SJCRH30 (cell line): Measurements from ENCODE around the gene TLR9. TPM values are rescaled to one million over a fixed set of nuclear protein-coding genes. Genes with fewer than 3 reads are reported as not detected.

ENCODE experiments used
- DNase-seq, 2 experiments: peaks; one replicate each; pipeline ENCODE4 v3.0.0-alpha.2; 2015 to 2020
- H3K27ac ChIP-seq: fragments of 250-450 bp; sonication (Bioruptor Pico); 2 replicates; pipeline ENCODE4 v1.5.1; 2020; ENCODE audit warnings: mild to moderate bottlenecking, moderate library complexity
- H3K27me3 ChIP-seq: fragments of 250-450 bp; sonication (Bioruptor Pico); 2 replicates; pipeline ENCODE4 v1.5.1; 2020; ENCODE audit warnings: mild to moderate bottlenecking, moderate library complexity
- H3K36me3 ChIP-seq: fragments of 250-450 bp; sonication (Bioruptor Pico); 2 replicates; pipeline ENCODE4 v1.5.1; 2020; ENCODE audit warnings: mild to moderate bottlenecking, moderate library complexity
- H3K4me1 ChIP-seq: fragments of 250-450 bp; sonication (Bioruptor Pico); 2 replicates; pipeline ENCODE4 v1.5.1; 2020; ENCODE audit warnings: mild to moderate bottlenecking, moderate library complexity
- H3K4me3 ChIP-seq: fragments of 250-450 bp; sonication (Bioruptor Pico); 2 replicates; pipeline ENCODE4 v1.5.1; 2020; ENCODE audit warnings: mild to moderate bottlenecking, moderate library complexity
- H3K9me3 ChIP-seq: fragments of 250-450 bp; sonication (Bioruptor Pico); replicated peaks from 2 replicates; pipeline ENCODE4 v1.5.1; 2020; ENCODE audit warnings: mild to moderate bottlenecking, moderate library complexity
- total RNA-seq: library from RNA; depleted of rRNA; stranded (reverse); fragments of >200 nt; shearing (Covaris generic); gene quantifications from 2 replicates; pipeline ENCODE4 v1.2.3, GENCODE V29; 2014

TLR9 gene
- total RNA-seq, 1 experiment from 2014 or later, result not detected

DNA sequence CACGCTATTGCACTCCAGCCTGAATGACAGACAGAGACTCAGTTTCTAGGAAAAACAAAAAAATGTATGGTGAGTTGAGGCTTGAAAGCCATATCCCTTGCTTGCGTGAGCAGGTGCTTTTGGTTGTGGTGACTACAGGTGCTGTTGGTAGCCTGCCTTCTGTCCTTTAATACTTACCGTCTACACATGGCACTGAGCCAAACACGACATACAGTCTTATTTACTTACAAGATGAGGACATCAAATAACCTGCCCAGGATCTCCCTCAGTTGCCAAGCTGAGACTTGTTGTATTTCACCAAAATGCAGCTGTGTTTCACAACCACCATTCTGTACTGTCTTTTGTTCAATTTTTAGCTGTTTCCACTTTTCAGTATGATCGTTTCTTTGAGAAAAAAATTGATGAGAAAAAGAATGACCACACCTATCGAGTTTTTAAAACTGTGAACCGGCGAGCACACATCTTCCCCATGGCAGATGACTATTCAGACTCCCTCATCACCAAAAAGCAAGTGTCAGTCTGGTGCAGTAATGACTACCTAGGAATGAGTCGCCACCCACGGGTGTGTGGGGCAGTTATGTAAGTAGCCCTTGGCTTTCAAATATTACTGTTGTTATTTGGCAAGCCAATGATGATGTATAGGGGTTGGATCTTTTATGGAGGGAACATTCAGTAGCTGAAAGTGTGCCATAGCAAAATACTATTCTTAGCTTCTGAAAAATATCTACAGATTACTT is 20.9 kb downstream of the TLR9 start:
- Histone ChIP-seq H3K4me1 (no peaks in the 10 kb centered on the region), H3K27ac (no peak overlapping the region), H3K4me3 (no peak overlapping the region), H3K36me3 (peaks cover 92% of the 10 kb centered on the region), H3K9me3 (no peaks in the 10 kb centered on the region), H3K27me3 (no peaks in the 10 kb centered on the region)
- no peak for DNase-seq

DNA sequence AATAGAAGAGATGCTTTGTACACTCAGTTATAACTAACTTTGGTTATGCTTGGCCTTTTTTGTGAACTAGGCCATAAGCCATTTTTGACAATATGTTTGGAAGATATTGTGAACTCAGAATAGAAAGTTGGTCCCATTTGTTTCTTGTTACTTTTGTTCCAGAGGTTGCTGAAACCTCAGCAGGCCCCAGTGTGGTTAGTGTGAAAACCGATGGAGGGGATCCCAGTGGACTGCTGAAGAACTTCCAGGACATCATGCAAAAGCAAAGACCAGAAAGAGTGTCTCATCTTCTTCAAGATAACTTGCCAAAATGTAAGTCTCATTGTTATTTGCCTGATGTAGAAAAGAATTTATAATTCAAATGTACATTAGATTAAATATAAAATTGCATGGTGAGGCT is 21.7 kb downstream of the TLR9 start:
- Histone ChIP-seq H3K36me3 (peaks cover 87% of the 10 kb centered on the region), H3K4me1 (peaks cover 7% of the 10 kb centered on the region; the same call in 1 of the 2 replicates), H3K9me3 (no peaks in the 10 kb centered on the region), H3K27ac (no peak overlapping the region), H3K4me3 (no peak overlapping the region), H3K27me3 (no peaks in the 10 kb centered on the region)
- no peak for DNase-seq

DNA sequence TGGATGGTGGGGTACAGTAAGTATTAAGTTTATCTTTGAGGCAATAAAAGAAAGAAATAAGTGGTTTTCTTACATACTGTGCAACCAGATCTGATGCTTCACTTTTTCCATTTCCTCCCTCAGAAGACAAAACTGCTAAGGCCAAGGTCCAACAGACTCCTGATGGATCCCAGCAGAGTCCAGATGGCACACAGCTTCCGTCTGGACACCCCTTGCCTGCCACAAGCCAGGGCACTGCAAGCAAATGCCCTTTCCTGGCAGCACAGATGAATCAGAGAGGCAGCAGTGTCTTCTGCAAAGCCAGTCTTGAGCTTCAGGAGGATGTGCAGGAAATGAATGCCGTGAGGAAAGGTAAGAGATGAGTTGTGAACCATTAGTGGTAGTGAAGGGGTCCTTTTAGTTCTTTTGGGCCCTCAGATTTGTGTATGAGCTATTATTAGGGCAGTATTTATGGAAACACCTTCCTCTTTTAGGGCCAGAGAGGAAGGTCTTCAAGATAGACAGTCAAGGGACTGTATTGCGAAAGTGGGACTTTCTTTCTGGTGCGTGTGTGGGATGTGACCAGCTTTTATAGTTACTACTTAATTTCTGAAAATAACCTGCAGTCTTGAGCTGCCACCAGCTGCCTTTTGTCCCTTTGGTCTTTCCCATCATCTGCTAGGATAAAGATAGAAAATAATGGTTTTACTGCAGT is 22.9 kb downstream of the TLR9 start:
- no peak overlapping the region for H3K4me3 ChIP-seq
- DNase-seq, result no peak
- no peak overlapping the region for H3K27ac ChIP-seq
- no peaks in the 10 kb centered on the region for H3K9me3 ChIP-seq
- H3K36me3 ChIP-seq, result peaks cover 75% of the 10 kb centered on the region
- H3K27me3 ChIP-seq, result no peaks in the 10 kb centered on the region
- H3K4me1 ChIP-seq, result peaks cover 9% of the 10 kb centered on the region

DNA sequence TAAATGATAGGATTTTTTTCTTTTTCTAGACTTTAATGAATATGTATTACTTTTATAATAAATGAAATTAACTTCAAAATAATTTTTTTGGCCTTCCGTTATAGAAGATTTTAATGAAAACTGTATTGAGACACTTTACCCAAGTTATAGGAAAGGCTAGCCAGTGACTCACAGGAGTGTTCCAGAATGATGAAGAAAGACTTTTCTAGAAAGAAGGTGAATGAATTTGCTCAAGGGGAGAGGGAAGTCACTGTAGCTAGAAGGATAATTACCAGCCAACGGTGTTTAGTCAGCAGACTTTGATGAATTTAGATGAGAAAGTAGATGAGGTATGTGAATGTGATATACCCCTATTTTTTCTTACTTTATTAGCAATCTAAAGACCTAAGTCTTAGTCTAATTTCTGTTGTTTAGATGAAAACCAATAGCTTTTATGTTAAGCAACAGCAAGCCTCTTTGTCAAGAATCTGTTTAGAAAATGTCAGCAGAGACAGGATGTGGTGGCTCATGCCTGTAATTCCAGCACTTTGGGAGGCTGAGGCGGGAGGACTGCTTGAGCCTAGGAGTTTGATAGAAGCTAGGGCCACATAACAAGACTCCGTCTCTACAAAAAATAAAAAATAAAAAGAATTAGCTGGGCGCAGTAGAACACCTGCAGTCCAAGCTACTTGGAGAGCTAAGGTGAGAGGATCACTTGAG is 24.3 kb downstream of the TLR9 start:
- no peak for DNase-seq
- Histone ChIP-seq H3K36me3 (peaks cover 64% of the 10 kb centered on the region), H3K27me3 (no peaks in the 10 kb centered on the region), H3K4me1 (peaks cover 14% of the 10 kb centered on the region), H3K9me3 (no peaks in the 10 kb centered on the region), H3K27ac (no peak overlapping the region), H3K4me3 (no peak overlapping the region)

DNA sequence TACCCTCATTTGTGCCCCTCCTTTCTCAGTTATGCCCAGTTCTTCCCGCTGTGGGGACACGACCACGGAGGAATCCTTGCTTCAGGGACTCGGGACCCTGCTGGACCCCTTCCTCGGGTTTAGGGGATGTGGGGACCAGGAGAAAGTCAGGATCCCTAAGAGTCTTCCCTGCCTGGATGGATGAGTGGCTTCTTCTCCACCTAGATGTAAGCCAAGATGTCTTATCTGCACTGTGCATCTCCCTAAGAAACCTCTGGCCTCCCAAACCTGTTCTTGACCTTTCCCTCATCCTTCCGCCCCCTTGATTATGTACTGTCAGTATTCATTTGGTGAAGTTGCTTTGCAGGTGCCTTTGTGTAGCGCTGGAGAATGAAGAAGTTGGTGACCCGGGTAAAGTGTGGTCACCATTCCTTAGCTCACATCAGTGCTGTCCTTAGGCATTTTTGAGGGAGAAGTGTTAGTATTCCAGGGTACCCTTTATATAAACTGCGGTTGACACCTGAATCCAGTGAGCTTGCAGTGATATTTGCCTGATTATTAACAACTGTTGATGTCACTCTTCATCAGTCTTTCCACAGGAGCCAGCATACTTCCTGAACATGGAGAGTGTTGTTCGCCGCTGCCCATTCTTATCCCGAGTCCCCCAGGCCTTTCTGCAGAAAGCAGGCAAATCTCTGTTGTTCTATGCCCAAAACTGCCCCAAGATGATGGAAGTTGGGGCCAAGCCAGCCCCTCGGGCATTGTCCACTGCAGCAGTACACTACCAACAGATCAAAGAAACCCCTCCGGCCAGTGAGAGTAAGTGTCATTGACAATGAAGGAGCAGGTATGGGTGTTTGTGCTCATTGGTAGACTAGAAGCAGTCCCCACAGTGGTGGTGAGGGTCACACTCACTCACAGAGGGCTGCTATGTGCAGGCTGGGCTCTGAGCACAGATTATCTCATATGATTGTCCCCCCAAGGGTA is 26.5 kb downstream of the TLR9 start:
- Histone ChIP-seq H3K27me3 (no peaks in the 10 kb centered on the region), H3K4me1 (peaks cover 14% of the 10 kb centered on the region), H3K4me3 (peak overlapping the region; percentile 97), H3K36me3 (peaks cover 44% of the 10 kb centered on the region), H3K27ac (no peak overlapping the region; the same call in 1 of the 2 replicates), H3K9me3 (no peaks in the 10 kb centered on the region)
- DNase-seq, result peak in 1 of 2 experiments; percentile 61

DNA sequence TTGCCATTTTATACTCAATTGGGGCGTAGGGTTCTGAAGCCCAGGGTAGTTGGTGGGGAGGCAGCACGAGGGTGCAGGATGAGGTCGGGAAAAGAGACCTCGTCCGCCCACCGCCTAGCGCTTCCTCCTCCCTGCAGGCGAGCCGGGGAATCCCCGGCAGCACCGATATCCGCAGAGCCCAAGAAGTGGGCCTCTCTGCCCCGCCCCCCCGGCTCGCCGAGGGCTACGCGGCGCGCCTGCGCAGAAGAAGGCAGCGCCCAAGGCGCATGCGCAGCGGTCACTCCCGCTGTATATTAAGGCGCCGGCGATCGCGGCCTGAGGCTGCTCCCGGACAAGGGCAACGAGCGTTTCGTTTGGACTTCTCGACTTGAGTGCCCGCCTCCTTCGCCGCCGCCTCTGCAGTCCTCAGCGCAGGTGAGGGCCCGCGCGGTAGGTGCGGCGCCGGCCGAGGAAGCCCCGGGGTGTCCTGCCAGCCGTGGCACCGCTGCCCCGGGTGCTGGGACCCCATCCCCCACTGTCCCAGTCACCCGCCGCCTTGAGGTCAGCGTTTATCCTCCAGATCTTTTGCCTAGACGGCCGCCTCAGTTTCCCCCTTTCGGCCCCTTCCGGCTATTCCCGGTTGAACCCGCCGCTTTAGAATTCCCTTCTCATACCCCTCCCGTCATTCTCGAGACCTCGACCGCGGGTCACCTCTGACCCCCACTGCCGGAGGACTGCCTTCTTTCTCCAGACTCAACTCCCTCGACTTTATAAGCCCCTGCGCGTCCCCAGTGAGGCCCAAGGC is 27.4 kb downstream of the TLR9 start, which contains the start of gene ALAS1:
Gene ALAS1, plus strand, starts transcription at position 319 of the 784 bp plus-strand sequence. CDS start 1,082 bp downstream, outside the sequence.
- peaks cover 35% of the 10 kb centered on the region for H3K36me3 ChIP-seq
- peaks cover 14% of the 10 kb centered on the region for H3K4me1 ChIP-seq
- peak within 1 kb of the TSS; percentile 97 for H3K4me3 ChIP-seq
- peak within 1 kb of the TSS; percentile 37; the same call in 1 of the 2 replicates for H3K27ac ChIP-seq
- no peaks in the 10 kb centered on the region for H3K27me3 ChIP-seq
- DNase-seq, result peak; percentile 91 to 95
- no peaks in the 10 kb centered on the region for H3K9me3 ChIP-seq

DNA sequence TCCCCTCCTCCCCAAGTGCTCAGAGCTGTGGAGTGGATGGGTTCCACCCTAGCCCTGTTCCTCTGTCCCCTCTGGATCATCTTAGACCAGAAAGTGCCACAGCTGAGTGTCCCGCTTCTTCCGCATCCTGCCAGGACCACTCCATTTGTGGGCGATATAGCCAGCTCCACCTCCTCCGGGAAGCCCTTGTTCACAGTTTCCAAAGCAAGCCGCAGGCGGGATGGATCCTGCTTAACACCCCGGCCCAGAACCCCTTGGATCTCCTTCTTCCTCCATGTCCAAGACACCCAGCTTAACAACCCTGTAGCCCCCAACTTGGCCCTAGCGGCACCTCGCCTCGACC is 28.0 kb downstream of the TLR9 start:
- no peaks in the 10 kb centered on the region for H3K27me3 ChIP-seq
- H3K27ac ChIP-seq, result peak overlapping the region; percentile 37; the same call in 1 of the 2 replicates
- no peak for DNase-seq
- peaks cover 29% of the 10 kb centered on the region for H3K36me3 ChIP-seq
- H3K9me3 ChIP-seq, result no peaks in the 10 kb centered on the region
- H3K4me3 ChIP-seq, result peak overlapping the region; percentile 97
- peaks cover 14% of the 10 kb centered on the region for H3K4me1 ChIP-seq

DNA sequence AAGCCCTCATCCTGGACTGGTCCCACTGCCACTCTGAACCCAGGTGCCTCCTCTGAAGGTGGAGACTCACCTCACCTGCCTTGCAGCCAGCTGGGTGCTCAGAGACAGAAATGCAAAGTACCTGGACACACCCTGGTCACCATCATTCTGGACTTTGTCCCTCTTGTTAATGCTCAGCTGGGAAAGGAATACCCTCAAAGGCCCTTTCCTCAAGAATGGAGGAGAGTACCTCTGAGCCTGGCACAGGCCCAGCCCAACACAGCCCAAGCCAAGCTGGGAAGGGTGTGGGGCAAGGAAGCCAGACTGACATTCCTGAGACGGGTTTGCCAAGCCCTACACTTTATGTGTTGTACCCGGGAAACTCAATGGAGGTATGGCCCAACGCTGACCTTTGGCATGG is 28.5 kb downstream of the TLR9 start:
- DNase-seq, result no peak
- Histone ChIP-seq H3K36me3 (peaks cover 25% of the 10 kb centered on the region), H3K4me3 (no peak overlapping the region), H3K4me1 (peaks cover 14% of the 10 kb centered on the region), H3K27ac (no peak overlapping the region), H3K27me3 (no peaks in the 10 kb centered on the region), H3K9me3 (no peaks in the 10 kb centered on the region)

DNA sequence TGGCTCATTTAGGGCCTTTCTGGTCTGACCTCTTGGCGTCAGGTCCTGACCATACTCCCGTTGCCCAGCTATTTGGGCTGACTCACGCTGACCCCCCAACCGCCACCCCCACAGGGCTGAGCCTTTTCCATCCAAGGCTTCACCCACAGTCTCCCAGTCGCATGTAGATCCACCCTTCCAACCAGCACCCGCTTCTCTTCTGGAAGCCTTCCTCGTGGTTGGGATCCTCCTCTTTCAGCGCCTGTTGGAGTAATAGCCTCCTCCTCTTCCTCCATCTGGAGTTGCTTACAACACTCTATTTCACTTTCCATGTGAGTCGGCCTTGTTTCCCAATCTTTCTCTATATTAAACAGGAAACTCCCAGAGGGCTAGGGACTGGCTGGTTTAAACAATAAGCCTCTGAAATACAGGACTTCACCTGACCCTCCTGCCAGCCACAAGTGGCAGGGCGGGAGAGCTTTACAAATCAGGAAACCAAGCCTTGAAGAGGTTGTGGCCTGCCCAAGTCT is 29.6 kb downstream of the TLR9 start:
- Histone ChIP-seq H3K27me3 (no peaks in the 10 kb centered on the region), H3K36me3 (peaks cover 14% of the 10 kb centered on the region), H3K9me3 (no peaks in the 10 kb centered on the region), H3K4me3 (no peak overlapping the region), H3K27ac (no peak overlapping the region), H3K4me1 (peaks cover 18% of the 10 kb centered on the region)
- no peak for DNase-seq

DNA sequence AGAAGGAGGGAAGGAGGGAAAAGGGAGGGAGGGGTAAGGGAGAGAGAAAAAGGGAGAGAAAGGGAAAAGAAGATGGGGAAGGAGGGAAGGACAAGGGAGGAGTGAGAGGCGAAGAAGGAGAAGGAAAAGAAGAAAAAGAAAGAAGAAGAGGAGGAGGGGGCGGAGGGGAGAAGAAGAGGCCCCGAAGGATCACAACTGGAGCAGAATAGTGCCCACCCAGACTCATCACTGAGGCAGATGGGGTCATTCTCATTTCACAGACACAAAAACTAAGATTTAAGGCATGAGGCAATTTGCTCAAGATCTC is 30.2 kb downstream of the TLR9 start:
- Histone ChIP-seq H3K9me3 (no peaks in the 10 kb centered on the region), H3K4me3 (no peak overlapping the region), H3K27me3 (no peaks in the 10 kb centered on the region), H3K4me1 (peaks cover 24% of the 10 kb centered on the region), H3K36me3 (peaks cover 7% of the 10 kb centered on the region; the same call in 1 of the 2 replicates), H3K27ac (no peak overlapping the region)
- no peak for DNase-seq

DNA sequence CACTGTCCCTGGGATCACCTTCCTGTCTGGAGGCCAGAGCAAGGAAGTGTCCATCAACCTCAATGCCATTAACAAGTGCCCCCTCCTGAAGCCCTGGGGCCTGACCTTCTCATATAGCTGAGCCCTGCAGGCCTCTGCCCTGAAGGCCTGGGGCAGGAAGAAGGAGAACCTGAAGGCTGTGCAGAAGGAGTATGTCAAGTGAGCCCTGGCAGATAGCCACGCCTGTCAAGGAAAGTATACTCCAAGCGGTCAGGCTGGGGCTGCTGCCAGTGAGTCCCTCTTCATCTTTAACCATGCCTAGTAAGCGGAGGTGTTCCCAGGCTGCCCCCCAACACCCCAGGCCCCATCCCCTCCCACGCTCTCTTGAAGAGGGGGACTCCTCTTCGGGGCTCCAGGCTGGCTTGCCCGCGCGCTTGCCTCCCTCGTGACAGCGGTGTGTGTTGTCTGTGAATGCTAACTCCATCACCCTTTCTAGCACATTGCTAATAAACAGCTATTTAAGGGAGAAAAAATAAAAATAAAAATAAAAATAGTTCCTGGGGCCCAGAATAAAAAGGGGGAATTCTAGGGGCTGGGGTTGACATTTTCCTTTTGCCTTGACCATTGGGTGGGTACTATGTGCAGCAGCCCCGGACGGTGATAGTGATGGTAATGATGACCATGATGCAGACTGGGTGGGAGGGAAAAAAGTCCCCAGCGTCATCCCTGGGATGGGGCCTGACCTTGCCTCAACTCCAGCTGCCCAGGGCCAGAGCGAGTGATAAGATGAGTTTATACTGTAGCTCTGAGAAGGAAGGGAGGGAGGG is 30.8 kb downstream of the TLR9 start:
- Histone ChIP-seq H3K4me1 (peaks cover 30% of the 10 kb centered on the region), H3K4me3 (no peak overlapping the region), H3K27ac (no peak overlapping the region), H3K36me3 (0 out of 2 replicates have a peak, but pooled peaks cover 3% of the 10 kb centered on the region), H3K9me3 (no peaks in the 10 kb centered on the region), H3K27me3 (no peaks in the 10 kb centered on the region)
- DNase-seq, result no peak

DNA sequence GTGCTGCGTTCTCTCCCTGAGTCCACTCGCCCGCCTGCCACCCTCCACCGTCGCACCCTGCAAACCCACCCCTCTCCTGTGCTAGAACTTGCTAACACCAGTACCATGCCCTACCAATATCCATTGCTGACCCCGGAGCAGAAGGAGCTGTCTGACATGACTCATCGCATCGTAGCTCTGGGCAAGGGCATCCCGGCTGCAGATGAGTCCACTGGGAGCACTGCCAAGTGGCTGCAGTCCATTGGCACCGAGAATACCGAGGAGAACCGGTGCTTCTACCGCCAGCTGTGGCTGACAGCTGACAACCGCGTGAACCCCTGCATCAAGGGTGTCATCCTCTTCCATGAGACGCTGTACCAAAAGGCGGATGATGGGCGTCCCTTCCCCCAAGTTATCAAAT is 32.4 kb downstream of the TLR9 start:
- H3K4me3 ChIP-seq, result no peak overlapping the region
- peaks cover 25% of the 10 kb centered on the region for H3K4me1 ChIP-seq
- H3K27ac ChIP-seq, result no peak overlapping the region
- H3K9me3 ChIP-seq, result no peaks in the 10 kb centered on the region
- no peaks in the 10 kb centered on the region for H3K36me3 ChIP-seq
- no peak for DNase-seq
- no peaks in the 10 kb centered on the region for H3K27me3 ChIP-seq

DNA sequence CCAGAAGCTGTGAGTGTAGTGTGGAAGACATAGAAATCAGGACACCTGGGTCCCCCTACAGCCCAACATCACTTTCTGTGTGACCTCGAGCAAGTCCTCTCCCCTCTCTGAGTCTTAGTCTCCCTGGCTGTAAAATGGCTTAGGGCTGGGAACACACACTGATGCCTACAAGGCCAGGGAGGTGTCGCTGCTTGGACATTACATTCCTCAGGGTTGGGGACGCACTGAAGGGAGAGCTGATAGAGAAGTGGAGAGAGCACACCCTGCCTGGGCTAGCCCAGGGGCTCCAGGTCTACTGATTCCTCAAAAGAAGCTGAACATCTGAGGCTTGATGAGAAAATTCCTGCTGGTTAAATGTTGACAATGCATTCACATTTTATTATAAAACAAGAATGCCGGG is 33.8 kb downstream of the TLR9 start:
- H3K4me3 ChIP-seq, result no peak overlapping the region
- no peaks in the 10 kb centered on the region for H3K27me3 ChIP-seq
- H3K9me3 ChIP-seq, result no peaks in the 10 kb centered on the region
- peaks cover 18% of the 10 kb centered on the region for H3K4me1 ChIP-seq
- DNase-seq, result no peak
- H3K36me3 ChIP-seq, result no peaks in the 10 kb centered on the region
- no peak overlapping the region; the same call in 1 of the 2 replicates for H3K27ac ChIP-seq
